K562 (cell line): ENCODE measurements around the gene CRYZL1. TPM values are rescaled to one million over a fixed set of nuclear protein-coding genes. Genes with fewer than 3 reads are reported as not detected.
A peak's percentile ranks its signal among the peaks of the same experiment; 100 is the strongest.

Experiments used
- ARHGAP35 ChIP-seq: fragments of 450-650 bp; IDR thresholded peaks from 2 replicates; pipeline ENCODE4 v1.6.1; 2018; ENCODE audit not compliant: partially characterized antibody
- ARID1B ChIP-seq: fragments of 450-650 bp; IDR thresholded peaks from 2 replicates; pipeline ENCODE4 v1.6.1; 2016; ENCODE audit warnings: antibody characterized with exemption, mild to moderate bottlenecking, inconsistent platforms
- ATF1 ChIP-seq, 2 experiments: fragments of 450-650 bp in 1 of 2; IDR thresholded peaks; 2 replicates each; pipeline ENCODE4 v1.6.1; 2016; ENCODE audit warnings: missing compliant biosample characterization in 1 of 2, missing genetic modification characterization in 1 of 2
- CBFA2T2 ChIP-seq: fragments of 450-650 bp; conservative IDR thresholded peaks from 2 replicates; pipeline ENCODE4 v1.6.1; 2017; ENCODE audit warnings: mild to moderate bottlenecking
- CBX2 ChIP-seq: fragments of 200-600 bp; sonication (generic); IDR thresholded peaks from one replicate; pipeline ENCODE4 v1.6.1; 2012; ENCODE audit warnings: mild to moderate bottlenecking, low read length, inconsistent platforms; ENCODE audit not compliant: insufficient read depth, poor library complexity, severe bottlenecking
- EZH2 ChIP-seq: IDR thresholded peaks from 2 replicates; pipeline ENCODE4 v1.6.1; 2012; ENCODE audit warnings: low read depth, mild to moderate bottlenecking, inconsistent platforms, low read length, borderline replicate concordance
- GTF2E2 ChIP-seq: fragments of 200-800 bp; sonication (Bioruptor generic); IDR thresholded peaks from 2 replicates; pipeline ENCODE4 v1.6.1; 2016; ENCODE audit warnings: missing genetic modification characterization, missing compliant biosample characterization
- KAT2B ChIP-seq: IDR thresholded peaks from one replicate; pipeline ENCODE4 v1.6.1; 2012; ENCODE audit warnings: low read depth, mild to moderate bottlenecking, control low read depth, inconsistent platforms, low read length, moderate library complexity
- RFX7 ChIP-seq: fragments of 250-450 bp; sonication (Bioruptor Pico); IDR thresholded peaks from 2 replicates; pipeline ENCODE4 v1.5.1; 2021; ENCODE audit warnings: mild to moderate bottlenecking
- SIRT6 ChIP-seq: IDR thresholded peaks from one replicate; pipeline ENCODE4 v1.6.1; 2012; ENCODE audit warnings: low read depth, mild to moderate bottlenecking, control low read depth, inconsistent platforms, low read length, moderate library complexity
- SOX6 ChIP-seq: fragments of 450-650 bp; IDR thresholded peaks from 2 replicates; pipeline ENCODE4 v1.6.1; 2014; ENCODE audit warnings: mild to moderate bottlenecking
- STAG1 ChIP-seq: sonication (generic); formaldehyde crosslinking; IDR thresholded peaks from 2 replicates; pipeline ENCODE4 v1.5.0; 2020; ENCODE audit warnings: missing genetic modification reagents, borderline replicate concordance
- TEAD4 ChIP-seq, 2 experiments: sonication (generic) in 1 of 2; formaldehyde crosslinking in 1 of 2; IDR thresholded peaks; 2 replicates each; pipeline versions ENCODE4 v1.6.1 to v1.8.0; 2012 to 2022; ENCODE audit warnings: borderline replicate concordance in 1 of 2, inconsistent platforms in 1 of 2, low read length in 1 of 2, mild to moderate bottlenecking in 1 of 2, missing genetic modification reagents in 1 of 2
- TFAM ChIP-seq: fragments of 250-450 bp; sonication (Bioruptor Pico); conservative IDR thresholded peaks from 2 replicates; pipeline ENCODE4 v1.5.0; 2021; ENCODE audit warnings: mild to moderate bottlenecking, moderate library complexity
- ZNF408 ChIP-seq: fragments of 250-450 bp; sonication (Bioruptor Pico); IDR thresholded peaks from 2 replicates; pipeline ENCODE4 v1.4.0; 2020; ENCODE audit warnings: low read depth, mild to moderate bottlenecking, moderate library complexity
- ZNF551 ChIP-seq: fragments of 250-450 bp; sonication (Bioruptor Pico); IDR thresholded peaks from 2 replicates; pipeline ENCODE4 v1.5.0; 2021; ENCODE audit warnings: mild to moderate bottlenecking, moderate library complexity
- ZNF780A ChIP-seq: fragments of 250-450 bp; sonication (Bioruptor Pico); IDR thresholded peaks from 2 replicates; pipeline ENCODE4 v1.5.0; 2021; ENCODE audit warnings: mild to moderate bottlenecking
- polyA plus RNA-seq, 8 experiments: library from polyadenylated mRNA; depleted of rRNA in 4 of 8; stranded (reverse) in 5 of 8; unstranded in 3 of 8; fragments of >200 nt; fragmentation: Nextera tagmentation in 2 of 8; fragmentation: Illumina TruSeq in 1 of 8; extraction: Ambion mirVana in 2 of 8; extraction: Trizol in 1 of 8; gene quantifications; 2 replicates each; pipeline versions ENCODE4 v1.2.1 to v1.2.3, GENCODE V29; 2011 to 2014; ENCODE audit warnings: inconsistent platforms in 1 of 8, missing spikeins in 1 of 8
- total RNA-seq, 7 experiments: library from RNA; depleted of rRNA in 6 of 7; stranded (reverse); fragments of >200 nt in 6 of 7; fragmentation: Illumina TruSeq in 2 of 7; extraction: Trizol in 2 of 7; gene quantifications; 2 replicates each; pipeline versions ENCODE4 v1.2.1 to v1.2.3, GENCODE V29; 2011 to 2021; ENCODE audit warnings: low replicate concordance in 1 of 7
- TF ChIP-seq, protein P1 (sequence below): fragments of 250-450 bp; sonication (Bioruptor Pico); IDR thresholded peaks from 2 replicates; pipeline ENCODE4 v1.5.1; 2021; ENCODE audit warnings: mild to moderate bottlenecking
- TF ChIP-seq, protein P2 (sequence below): fragments of 450-650 bp; IDR thresholded peaks from 2 replicates; pipeline ENCODE4 v1.6.1; 2016
- TF ChIP-seq, protein P3 (sequence below), 2 experiments: fragments of 450-650 bp in 1 of 2; IDR thresholded peaks; 2 replicates each; pipeline ENCODE4 v1.6.1; 2011 to 2017; ENCODE audit warnings: low read depth in 2 of 2, antibody characterized with exemption in 1 of 2, borderline replicate concordance in 1 of 2, low read length in 1 of 2, mild to moderate bottlenecking in 1 of 2, mixed read lengths in 1 of 2; ENCODE audit not compliant: control insufficient read depth in 1 of 2
- TF ChIP-seq, protein P4 (sequence below): fragments of 450-650 bp; formaldehyde crosslinking; IDR thresholded peaks from 2 replicates; pipeline ENCODE4 v1.4.0; 2022; ENCODE audit warnings: mild to moderate bottlenecking, moderate library complexity

Gene CRYZL1
- total and polyA plus RNA-seq, 9 of the 15 experiments (the other 6 are each of a cell fraction or from before 2014, with no cell fraction given) = 19.9 to 98.2 (median 39.2) TPM

DNA sequence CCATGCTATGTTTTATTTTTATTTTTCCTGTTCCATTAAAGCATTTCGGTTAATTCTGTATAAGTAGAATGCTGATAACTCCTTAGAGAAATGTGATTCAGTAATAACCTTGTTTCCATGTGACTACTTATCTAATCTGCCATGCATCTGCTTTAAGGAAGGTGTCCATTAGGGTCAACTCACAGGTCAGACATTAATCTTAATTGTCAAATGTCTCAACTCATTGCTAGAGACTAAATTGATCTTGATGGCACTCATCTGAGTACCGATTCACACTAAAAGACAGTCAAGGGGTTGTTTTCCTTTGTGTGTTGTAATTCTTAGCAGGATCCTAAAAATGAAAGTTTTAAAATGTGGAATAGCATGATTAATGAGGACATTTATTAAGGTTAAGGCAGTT is 42.5 kb upstream of the CRYZL1 start (continued):
- TF ChIP-seq ZNF780A (no peak), EZH2 (no peak), ZNF408 (CRISPR knock-in tag) (no peak), TFAM (CRISPR knock-in tag) (no peak), STAG1 (CRISPR knock-in tag) (no peak), GTF2E2 (tag) (no peak), RFX7 (CRISPR knock-in tag) (no peak), ZNF551 (CRISPR knock-in tag) (no peak), CBX2 (no peak), CBFA2T2 (0 out of 2 replicates have a peak, but pooled peaks have one; percentile 12), SIRT6 (no peak), KAT2B (no peak), ARID1B (peak; percentile 53; the same call in 1 of the 2 replicates), SOX6 (0 out of 2 replicates have a peak, but pooled peaks have one; percentile 40), ARHGAP35 (no peak), ATF1 (CRISPR knock-in tag; IDR thresholded peaks at IDR 0.05) (no peak), ATF1 (tag; IDR thresholded peaks at IDR 0.05) (no peak), TEAD4 (IDR thresholded peaks at IDR 0.05; ENCODE audit: low read length) (peak; percentile 44; the same call in 1 of the 2 replicates), TEAD4 (CRISPR knock-in tag; IDR thresholded peaks at IDR 0.05; ENCODE audit: borderline replicate concordance) (no peak)
- TF ChIP-seq, protein P1, sequence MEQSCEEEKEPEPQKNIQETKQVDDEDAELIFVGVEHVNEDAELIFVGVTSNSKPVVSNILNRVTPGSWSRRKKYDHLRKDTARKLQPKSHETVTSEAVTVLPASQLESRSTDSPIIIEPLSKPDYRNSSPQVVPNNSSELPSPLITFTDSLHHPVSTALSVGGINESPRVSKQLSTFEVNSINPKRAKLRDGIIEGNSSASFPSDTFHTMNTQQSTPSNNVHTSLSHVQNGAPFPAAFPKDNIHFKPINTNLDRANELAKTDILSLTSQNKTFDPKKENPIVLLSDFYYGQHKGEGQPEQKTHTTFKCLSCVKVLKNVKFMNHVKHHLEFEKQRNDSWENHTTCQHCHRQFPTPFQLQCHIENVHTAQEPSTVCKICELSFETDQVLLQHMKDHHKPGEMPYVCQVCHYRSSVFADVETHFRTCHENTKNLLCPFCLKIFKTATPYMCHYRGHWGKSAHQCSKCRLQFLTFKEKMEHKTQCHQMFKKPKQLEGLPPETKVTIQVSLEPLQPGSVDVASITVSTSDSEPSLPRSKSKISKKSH (CRISPR knock-in tag) = no peak
- TF ChIP-seq, protein P2, sequence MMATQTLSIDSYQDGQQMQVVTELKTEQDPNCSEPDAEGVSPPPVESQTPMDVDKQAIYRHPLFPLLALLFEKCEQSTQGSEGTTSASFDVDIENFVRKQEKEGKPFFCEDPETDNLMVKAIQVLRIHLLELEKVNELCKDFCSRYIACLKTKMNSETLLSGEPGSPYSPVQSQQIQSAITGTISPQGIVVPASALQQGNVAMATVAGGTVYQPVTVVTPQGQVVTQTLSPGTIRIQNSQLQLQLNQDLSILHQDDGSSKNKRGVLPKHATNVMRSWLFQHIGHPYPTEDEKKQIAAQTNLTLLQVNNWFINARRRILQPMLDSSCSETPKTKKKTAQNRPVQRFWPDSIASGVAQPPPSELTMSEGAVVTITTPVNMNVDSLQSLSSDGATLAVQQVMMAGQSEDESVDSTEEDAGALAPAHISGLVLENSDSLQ = peak; percentile 63; the same call in 1 of the 2 replicates
- TF ChIP-seq, protein P3, sequence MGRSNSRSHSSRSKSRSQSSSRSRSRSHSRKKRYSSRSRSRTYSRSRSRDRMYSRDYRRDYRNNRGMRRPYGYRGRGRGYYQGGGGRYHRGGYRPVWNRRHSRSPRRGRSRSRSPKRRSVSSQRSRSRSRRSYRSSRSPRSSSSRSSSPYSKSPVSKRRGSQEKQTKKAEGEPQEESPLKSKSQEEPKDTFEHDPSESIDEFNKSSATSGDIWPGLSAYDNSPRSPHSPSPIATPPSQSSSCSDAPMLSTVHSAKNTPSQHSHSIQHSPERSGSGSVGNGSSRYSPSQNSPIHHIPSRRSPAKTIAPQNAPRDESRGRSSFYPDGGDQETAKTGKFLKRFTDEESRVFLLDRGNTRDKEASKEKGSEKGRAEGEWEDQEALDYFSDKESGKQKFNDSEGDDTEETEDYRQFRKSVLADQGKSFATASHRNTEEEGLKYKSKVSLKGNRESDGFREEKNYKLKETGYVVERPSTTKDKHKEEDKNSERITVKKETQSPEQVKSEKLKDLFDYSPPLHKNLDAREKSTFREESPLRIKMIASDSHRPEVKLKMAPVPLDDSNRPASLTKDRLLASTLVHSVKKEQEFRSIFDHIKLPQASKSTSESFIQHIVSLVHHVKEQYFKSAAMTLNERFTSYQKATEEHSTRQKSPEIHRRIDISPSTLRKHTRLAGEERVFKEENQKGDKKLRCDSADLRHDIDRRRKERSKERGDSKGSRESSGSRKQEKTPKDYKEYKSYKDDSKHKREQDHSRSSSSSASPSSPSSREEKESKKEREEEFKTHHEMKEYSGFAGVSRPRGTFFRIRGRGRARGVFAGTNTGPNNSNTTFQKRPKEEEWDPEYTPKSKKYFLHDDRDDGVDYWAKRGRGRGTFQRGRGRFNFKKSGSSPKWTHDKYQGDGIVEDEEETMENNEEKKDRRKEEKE (IDR thresholded peaks at IDR 0.05; ENCODE audit: borderline replicate concordance in 1 of 2, control insufficient read depth in 1 of 2, low read depth in 2 of 2, low read length in 1 of 2) = no peak
- TF ChIP-seq, protein P4, sequence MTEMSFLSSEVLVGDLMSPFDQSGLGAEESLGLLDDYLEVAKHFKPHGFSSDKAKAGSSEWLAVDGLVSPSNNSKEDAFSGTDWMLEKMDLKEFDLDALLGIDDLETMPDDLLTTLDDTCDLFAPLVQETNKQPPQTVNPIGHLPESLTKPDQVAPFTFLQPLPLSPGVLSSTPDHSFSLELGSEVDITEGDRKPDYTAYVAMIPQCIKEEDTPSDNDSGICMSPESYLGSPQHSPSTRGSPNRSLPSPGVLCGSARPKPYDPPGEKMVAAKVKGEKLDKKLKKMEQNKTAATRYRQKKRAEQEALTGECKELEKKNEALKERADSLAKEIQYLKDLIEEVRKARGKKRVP (CRISPR knock-in tag) = no peak
